K562 (cell line): Measurements from ENCODE around the gene NAV2. TPM values are rescaled to one million over a fixed set of nuclear protein-coding genes. Genes with fewer than 3 reads are reported as not detected.

Experiments used
- ATAC-seq: fragments of 200-7000 bp; cut with Tn5 transposase; 3 replicates; pipeline ENCODE4 v1.9.1; 2020; ENCODE audit warnings: moderate library complexity
- BruUV-seq: library from RNA; stranded (reverse); fragments of 400-500 nt; replicated peaks from 2 replicates; lab custom pipeline; 2021; lab: Mats Ljungman, UMichigan
- CTCF ChIA-PET: fragments of 300-600 bp; formaldehyde crosslinking; extraction: SDS; loops from one replicate; lab custom pipeline; 2021; ENCODE audit warnings: low intra/inter-chr PET ratio; lab: Yijun Ruan, JAX
- POLR2A ChIA-PET: fragments of 300-600, 350-650 bp; sonication (Branson Sonifier 250); formaldehyde crosslinking; extraction: SDS; loops from one replicate; lab custom pipeline; 2021; ENCODE audit warnings: antibody characterized with exemption, inconsistent platforms; lab: Yijun Ruan, JAX
- DNase-seq, 4 experiments: peaks; one replicate each; pipeline versions ENCODE4 v3.0.0 to v3.0.0-alpha.2; 2011 to 2018; ENCODE audit warnings: low spot score in 3 of 4, mixed read lengths in 3 of 4; ENCODE audit errors: extremely low read depth in 1 of 4
- FAIRE-seq: peaks from 2 replicates; lab custom pipeline; 2011; peaks lifted over from hg19 to GRCh38; lab: Jason Lieb, UNC
- H2AFZ ChIP-seq: 2 replicates; pipeline ENCODE4 v1.6.0; 2011; ENCODE audit warnings: low read depth, low read length, control low read depth, inconsistent platforms
- H3K27ac ChIP-seq: fragments of 200-600 bp; 3 replicates; pipeline ENCODE4 v1.8.0; 2011; ENCODE audit warnings: low read depth, mild to moderate bottlenecking, control low read depth, inconsistent platforms, low read length, moderate library complexity, mixed read lengths; ENCODE audit errors: extremely low read depth
- H3K27me3 ChIP-seq, 2 experiments: fragments of 300-600 bp in 1 of 2; 2 replicates in 1 of 2; 3 replicates in 1 of 2; pipeline versions ENCODE4 v1.6.0 to v1.8.0; 2011; ENCODE audit warnings: inconsistent platforms in 2 of 2, low read length in 2 of 2, mild to moderate bottlenecking in 1 of 2, mixed read lengths in 1 of 2, moderate library complexity in 1 of 2; ENCODE audit not compliant: control insufficient read depth in 2 of 2, insufficient read depth in 2 of 2
- H3K36me3 ChIP-seq: fragments of 300-600 bp; 3 replicates; pipeline ENCODE4 v1.8.0; 2011; ENCODE audit warnings: mild to moderate bottlenecking, low read length, inconsistent platforms; ENCODE audit not compliant: control insufficient read depth, insufficient read depth
- H3K4me1 ChIP-seq, 2 experiments: fragments of 200-600 bp in 1 of 2; replicated peaks in 1 of 2; 2 replicates in 1 of 2; 3 replicates in 1 of 2; pipeline versions ENCODE4 v1.5.1 to v1.8.0; 2011; ENCODE audit warnings: inconsistent platforms in 2 of 2, low read length in 2 of 2, mild to moderate bottlenecking in 1 of 2, mixed read lengths in 1 of 2, moderate library complexity in 1 of 2; ENCODE audit not compliant: control insufficient read depth in 2 of 2, insufficient read depth in 2 of 2
- H3K4me2 ChIP-seq: 2 replicates; pipeline ENCODE4 v1.6.1; 2011; ENCODE audit warnings: low read length, control low read depth, inconsistent platforms, mixed read lengths; ENCODE audit not compliant: insufficient read depth
- H3K4me3 ChIP-seq: fragments of 200-600 bp; sonication (generic), shearing (Covaris generic); 2 replicates; pipeline ENCODE4 v1.5.1; 2016; ENCODE audit warnings: control low read depth, inconsistent platforms
- H3K79me2 ChIP-seq: fragments of 200-600 bp; 3 replicates; pipeline ENCODE4 v1.8.0; 2011; ENCODE audit warnings: low read length, inconsistent platforms; ENCODE audit not compliant: control insufficient read depth, insufficient read depth
- H3K9ac ChIP-seq, 2 experiments: 2 replicates each; pipeline versions ENCODE4 v1.6.0 to v1.6.1; 2011; ENCODE audit warnings: low read depth in 2 of 2, low read length in 2 of 2, control low read depth in 1 of 2, inconsistent platforms in 1 of 2, mild to moderate bottlenecking in 1 of 2, mixed read lengths in 1 of 2; ENCODE audit not compliant: insufficient read depth in 1 of 2
- H3K9me1 ChIP-seq: one replicate; pipeline ENCODE4 v1.6.0; 2011; ENCODE audit warnings: inconsistent platforms, mild to moderate bottlenecking, low read length, moderate library complexity; ENCODE audit not compliant: control insufficient read depth, insufficient read depth
- H3K9me3 ChIP-seq: replicated peaks from 2 replicates; pipeline ENCODE4 v1.5.1; 2011; ENCODE audit warnings: low read depth, low read length, inconsistent platforms; ENCODE audit not compliant: control insufficient read depth, insufficient read depth
- H4K20me1 ChIP-seq: replicated peaks from 2 replicates; pipeline ENCODE4 v1.6.1; 2011; ENCODE audit warnings: low read length, inconsistent platforms, mixed read lengths; ENCODE audit not compliant: control insufficient read depth, insufficient read depth
- BHLHE40 ChIP-seq: IDR thresholded peaks from 2 replicates; pipeline ENCODE4 v1.6.1; 2011; ENCODE audit warnings: low read length, improper control_type of control experiment
- CREM ChIP-seq: IDR thresholded peaks from 2 replicates; pipeline ENCODE4 v1.6.1; 2014; ENCODE audit warnings: antibody characterized with exemption, low read depth
- FOXM1 ChIP-seq, 2 experiments: fragments of 450-650 bp in 1 of 2; sonication (generic) in 1 of 2; formaldehyde crosslinking in 1 of 2; IDR thresholded peaks; 2 replicates each; pipeline versions ENCODE4 v1.6.1 to v1.9.0; 2017 to 2022; ENCODE audit warnings: low read depth in 2 of 2, mild to moderate bottlenecking in 2 of 2, missing genetic modification reagents in 1 of 2, moderate library complexity in 1 of 2
- HCFC1 ChIP-seq: IDR thresholded peaks from 2 replicates; pipeline ENCODE4 v1.6.1; 2012; ENCODE audit warnings: low read depth, low read length, improper control_type of control experiment
- WGBS: fragments of 100-300 bp; shearing (Covaris generic); methylation state at CpG from one replicate; pipeline ENCODE4 v1.1.6; 2016; ENCODE audit warnings: low coverage, mixed read lengths; ENCODE audit not compliant: insufficient coverage; ENCODE audit errors: missing lambda C conversion rate; 5-methylcytosine and 5-hydroxymethylcytosine counted together
- in situ Hi-C: fragments of 300-500 bp; cut with MboI; formaldehyde crosslinking; loops from 4 replicates; pipeline ENCODE4 v1.15.0; 2018; ENCODE audit warnings: inconsistent platforms, mixed read lengths
- intact Hi-C: fragments of 100-400 bp; cut with micrococcal nuclease; formaldehyde crosslinking; loops from 2 replicates; pipeline ENCODE4 v1.14.2; 2022
- polyA plus RNA-seq, 8 experiments: library from polyadenylated mRNA; depleted of rRNA in 4 of 8; stranded (reverse) in 5 of 8; unstranded in 3 of 8; fragments of >200 nt; fragmentation: Nextera tagmentation in 2 of 8; fragmentation: Illumina TruSeq in 1 of 8; extraction: Ambion mirVana in 2 of 8; extraction: Trizol in 1 of 8; gene quantifications; 2 replicates each; pipeline versions ENCODE4 v1.2.1 to v1.2.3, GENCODE V29; 2011 to 2014; ENCODE audit warnings: inconsistent platforms in 1 of 8, missing spikeins in 1 of 8
- total RNA-seq, 7 experiments: library from RNA; depleted of rRNA in 6 of 7; stranded (reverse); fragments of >200 nt in 6 of 7; fragmentation: Illumina TruSeq in 2 of 7; extraction: Trizol in 2 of 7; gene quantifications; 2 replicates each; pipeline versions ENCODE4 v1.2.1 to v1.2.3, GENCODE V29; 2011 to 2021; ENCODE audit warnings: low replicate concordance in 1 of 7
- TF ChIP-seq, protein P1 (sequence below): fragments of 450-650 bp; IDR thresholded peaks from 2 replicates; pipeline ENCODE4 v1.6.1; 2016; ENCODE audit warnings: mild to moderate bottlenecking, moderate library complexity
- TF ChIP-seq, protein P2 (sequence below): fragments of 150-350 bp; IDR thresholded peaks from 2 replicates; pipeline ENCODE4 v1.6.1; 2014; ENCODE audit warnings: low read depth, mild to moderate bottlenecking, low read length, borderline replicate concordance

The NAV2 gene
- total and polyA plus RNA-seq, 9 of the 15 experiments (the other 6 are each of a cell fraction or from before 2014, with no cell fraction given), result 0.03 to 0.35 (median 0.05) TPM

DNA sequence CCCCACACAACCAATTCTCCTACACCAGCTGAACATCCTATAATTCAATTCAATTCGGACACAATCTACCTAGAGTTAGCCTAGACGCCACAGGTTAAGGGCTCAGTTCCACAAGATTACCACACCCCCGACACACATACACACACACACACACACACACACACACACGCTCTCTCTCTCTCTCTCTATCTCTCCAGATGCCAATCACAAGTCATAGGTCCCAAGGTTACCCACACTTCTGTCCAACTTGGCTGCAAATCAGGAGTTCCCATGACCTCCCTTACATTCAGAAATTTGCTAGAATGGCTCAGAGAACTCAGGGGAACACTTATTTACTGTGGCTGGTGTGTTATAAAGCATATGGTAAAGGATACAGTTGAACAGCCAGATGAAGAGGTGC, 243.6 kb downstream of the NAV2 start:
- no peak for DNase-seq
- Histone ChIP-seq H3K9ac (no peak overlapping the region), H3K27ac (no peak overlapping the region), H3K9me1 (no peaks in the 10 kb centered on the region), H3K9me3 (no peaks in the 10 kb centered on the region), H4K20me1 (no peaks in the 10 kb centered on the region), H3K27me3 (no peaks in the 10 kb centered on the region), H3K4me1 (peaks cover 0 to 5% of the 10 kb centered on the region in 2 experiments; a peak in 3 of 5 replicates), H3K4me3 (no peak overlapping the region), H3K36me3 (no peaks in the 10 kb centered on the region), H3K79me2 (no peaks in the 10 kb centered on the region), H3K4me2 (no peak overlapping the region), H2AFZ (no peak overlapping the region)
- no TSS peak for BruUV-seq
- 18% methylated on average over 4 of the region's 4 CpGs for WGBS
- CTCF ChIA-PET, result no interaction called here
- no peak for ATAC-seq
- intact Hi-C loops, result loop anchor here (10.0 kb wide), 1 partner anchor 659 kb away; no protein-coding TSS in a partner anchor
- POLR2A ChIA-PET, result interaction anchor here (1.7 kb wide), 1 partner anchor 20 kb away, joined by 6 read pairs; no protein-coding TSS in a partner anchor
- in situ Hi-C loops, result no loop called here
- FAIRE-seq, result no peak
- TF ChIP-seq, protein P1, sequence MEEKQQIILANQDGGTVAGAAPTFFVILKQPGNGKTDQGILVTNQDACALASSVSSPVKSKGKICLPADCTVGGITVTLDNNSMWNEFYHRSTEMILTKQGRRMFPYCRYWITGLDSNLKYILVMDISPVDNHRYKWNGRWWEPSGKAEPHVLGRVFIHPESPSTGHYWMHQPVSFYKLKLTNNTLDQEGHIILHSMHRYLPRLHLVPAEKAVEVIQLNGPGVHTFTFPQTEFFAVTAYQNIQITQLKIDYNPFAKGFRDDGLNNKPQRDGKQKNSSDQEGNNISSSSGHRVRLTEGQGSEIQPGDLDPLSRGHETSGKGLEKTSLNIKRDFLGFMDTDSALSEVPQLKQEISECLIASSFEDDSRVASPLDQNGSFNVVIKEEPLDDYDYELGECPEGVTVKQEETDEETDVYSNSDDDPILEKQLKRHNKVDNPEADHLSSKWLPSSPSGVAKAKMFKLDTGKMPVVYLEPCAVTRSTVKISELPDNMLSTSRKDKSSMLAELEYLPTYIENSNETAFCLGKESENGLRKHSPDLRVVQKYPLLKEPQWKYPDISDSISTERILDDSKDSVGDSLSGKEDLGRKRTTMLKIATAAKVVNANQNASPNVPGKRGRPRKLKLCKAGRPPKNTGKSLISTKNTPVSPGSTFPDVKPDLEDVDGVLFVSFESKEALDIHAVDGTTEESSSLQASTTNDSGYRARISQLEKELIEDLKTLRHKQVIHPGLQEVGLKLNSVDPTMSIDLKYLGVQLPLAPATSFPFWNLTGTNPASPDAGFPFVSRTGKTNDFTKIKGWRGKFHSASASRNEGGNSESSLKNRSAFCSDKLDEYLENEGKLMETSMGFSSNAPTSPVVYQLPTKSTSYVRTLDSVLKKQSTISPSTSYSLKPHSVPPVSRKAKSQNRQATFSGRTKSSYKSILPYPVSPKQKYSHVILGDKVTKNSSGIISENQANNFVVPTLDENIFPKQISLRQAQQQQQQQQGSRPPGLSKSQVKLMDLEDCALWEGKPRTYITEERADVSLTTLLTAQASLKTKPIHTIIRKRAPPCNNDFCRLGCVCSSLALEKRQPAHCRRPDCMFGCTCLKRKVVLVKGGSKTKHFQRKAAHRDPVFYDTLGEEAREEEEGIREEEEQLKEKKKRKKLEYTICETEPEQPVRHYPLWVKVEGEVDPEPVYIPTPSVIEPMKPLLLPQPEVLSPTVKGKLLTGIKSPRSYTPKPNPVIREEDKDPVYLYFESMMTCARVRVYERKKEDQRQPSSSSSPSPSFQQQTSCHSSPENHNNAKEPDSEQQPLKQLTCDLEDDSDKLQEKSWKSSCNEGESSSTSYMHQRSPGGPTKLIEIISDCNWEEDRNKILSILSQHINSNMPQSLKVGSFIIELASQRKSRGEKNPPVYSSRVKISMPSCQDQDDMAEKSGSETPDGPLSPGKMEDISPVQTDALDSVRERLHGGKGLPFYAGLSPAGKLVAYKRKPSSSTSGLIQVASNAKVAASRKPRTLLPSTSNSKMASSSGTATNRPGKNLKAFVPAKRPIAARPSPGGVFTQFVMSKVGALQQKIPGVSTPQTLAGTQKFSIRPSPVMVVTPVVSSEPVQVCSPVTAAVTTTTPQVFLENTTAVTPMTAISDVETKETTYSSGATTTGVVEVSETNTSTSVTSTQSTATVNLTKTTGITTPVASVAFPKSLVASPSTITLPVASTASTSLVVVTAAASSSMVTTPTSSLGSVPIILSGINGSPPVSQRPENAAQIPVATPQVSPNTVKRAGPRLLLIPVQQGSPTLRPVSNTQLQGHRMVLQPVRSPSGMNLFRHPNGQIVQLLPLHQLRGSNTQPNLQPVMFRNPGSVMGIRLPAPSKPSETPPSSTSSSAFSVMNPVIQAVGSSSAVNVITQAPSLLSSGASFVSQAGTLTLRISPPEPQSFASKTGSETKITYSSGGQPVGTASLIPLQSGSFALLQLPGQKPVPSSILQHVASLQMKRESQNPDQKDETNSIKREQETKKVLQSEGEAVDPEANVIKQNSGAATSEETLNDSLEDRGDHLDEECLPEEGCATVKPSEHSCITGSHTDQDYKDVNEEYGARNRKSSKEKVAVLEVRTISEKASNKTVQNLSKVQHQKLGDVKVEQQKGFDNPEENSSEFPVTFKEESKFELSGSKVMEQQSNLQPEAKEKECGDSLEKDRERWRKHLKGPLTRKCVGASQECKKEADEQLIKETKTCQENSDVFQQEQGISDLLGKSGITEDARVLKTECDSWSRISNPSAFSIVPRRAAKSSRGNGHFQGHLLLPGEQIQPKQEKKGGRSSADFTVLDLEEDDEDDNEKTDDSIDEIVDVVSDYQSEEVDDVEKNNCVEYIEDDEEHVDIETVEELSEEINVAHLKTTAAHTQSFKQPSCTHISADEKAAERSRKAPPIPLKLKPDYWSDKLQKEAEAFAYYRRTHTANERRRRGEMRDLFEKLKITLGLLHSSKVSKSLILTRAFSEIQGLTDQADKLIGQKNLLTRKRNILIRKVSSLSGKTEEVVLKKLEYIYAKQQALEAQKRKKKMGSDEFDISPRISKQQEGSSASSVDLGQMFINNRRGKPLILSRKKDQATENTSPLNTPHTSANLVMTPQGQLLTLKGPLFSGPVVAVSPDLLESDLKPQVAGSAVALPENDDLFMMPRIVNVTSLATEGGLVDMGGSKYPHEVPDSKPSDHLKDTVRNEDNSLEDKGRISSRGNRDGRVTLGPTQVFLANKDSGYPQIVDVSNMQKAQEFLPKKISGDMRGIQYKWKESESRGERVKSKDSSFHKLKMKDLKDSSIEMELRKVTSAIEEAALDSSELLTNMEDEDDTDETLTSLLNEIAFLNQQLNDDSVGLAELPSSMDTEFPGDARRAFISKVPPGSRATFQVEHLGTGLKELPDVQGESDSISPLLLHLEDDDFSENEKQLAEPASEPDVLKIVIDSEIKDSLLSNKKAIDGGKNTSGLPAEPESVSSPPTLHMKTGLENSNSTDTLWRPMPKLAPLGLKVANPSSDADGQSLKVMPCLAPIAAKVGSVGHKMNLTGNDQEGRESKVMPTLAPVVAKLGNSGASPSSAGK, result no peak
- TF ChIP-seq, protein P2, sequence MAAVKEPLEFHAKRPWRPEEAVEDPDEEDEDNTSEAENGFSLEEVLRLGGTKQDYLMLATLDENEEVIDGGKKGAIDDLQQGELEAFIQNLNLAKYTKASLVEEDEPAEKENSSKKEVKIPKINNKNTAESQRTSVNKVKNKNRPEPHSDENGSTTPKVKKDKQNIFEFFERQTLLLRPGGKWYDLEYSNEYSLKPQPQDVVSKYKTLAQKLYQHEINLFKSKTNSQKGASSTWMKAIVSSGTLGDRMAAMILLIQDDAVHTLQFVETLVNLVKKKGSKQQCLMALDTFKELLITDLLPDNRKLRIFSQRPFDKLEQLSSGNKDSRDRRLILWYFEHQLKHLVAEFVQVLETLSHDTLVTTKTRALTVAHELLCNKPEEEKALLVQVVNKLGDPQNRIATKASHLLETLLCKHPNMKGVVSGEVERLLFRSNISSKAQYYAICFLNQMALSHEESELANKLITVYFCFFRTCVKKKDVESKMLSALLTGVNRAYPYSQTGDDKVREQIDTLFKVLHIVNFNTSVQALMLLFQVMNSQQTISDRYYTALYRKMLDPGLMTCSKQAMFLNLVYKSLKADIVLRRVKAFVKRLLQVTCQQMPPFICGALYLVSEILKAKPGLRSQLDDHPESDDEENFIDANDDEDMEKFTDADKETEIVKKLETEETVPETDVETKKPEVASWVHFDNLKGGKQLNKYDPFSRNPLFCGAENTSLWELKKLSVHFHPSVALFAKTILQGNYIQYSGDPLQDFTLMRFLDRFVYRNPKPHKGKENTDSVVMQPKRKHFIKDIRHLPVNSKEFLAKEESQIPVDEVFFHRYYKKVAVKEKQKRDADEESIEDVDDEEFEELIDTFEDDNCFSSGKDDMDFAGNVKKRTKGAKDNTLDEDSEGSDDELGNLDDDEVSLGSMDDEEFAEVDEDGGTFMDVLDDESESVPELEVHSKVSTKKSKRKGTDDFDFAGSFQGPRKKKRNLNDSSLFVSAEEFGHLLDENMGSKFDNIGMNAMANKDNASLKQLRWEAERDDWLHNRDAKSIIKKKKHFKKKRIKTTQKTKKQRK, result no peak
- no peak for TF ChIP-seq HCFC1
- no peak for TF ChIP-seq FOXM1 (IDR thresholded peaks at IDR 0.05; ENCODE audit: low read depth)
- no peak for TF ChIP-seq FOXM1 (CRISPR knock-in tag; IDR thresholded peaks at IDR 0.05; ENCODE audit: low read depth)
- no peak for TF ChIP-seq BHLHE40
- TF ChIP-seq CREM, result no peak
